ENCODE measurements around the gene TMEM87B. TPM values are rescaled to one million over a fixed set of nuclear protein-coding genes. Genes with fewer than 3 reads are reported as not detected.
A peak's percentile ranks its signal among the peaks of the same experiment; 100 is the strongest.
"Not testable (repeated sequence)": the region's sequence is repeated elsewhere in the genome, so short reads cannot be mapped to it uniquely, and the experiment has no call there.

The TMEM87B gene
- total RNA-seq, 1 donor: 112 TPM

- H3K4me3 ChIP-seq (ENCODE audit: low read depth, low read length): no peak overlapping the region
- no peak for DNase-seq (ENCODE audit: low read depth)
- TF ChIP-seq CTCF (IDR thresholded peaks at IDR 0.05; ENCODE audit: insufficient read depth, low read depth, low read length): no peak
Observed at GRCh38 chr2:112134120-112134519, 79.1 kb downstream of the TMEM87B start.

GRCh38 chr2:112136096-112136495 lies 81.0 kb downstream of the TMEM87B start:
- no peak overlapping the region for H3K4me3 ChIP-seq (ENCODE audit: low read depth, low read length)
- no peak for DNase-seq (ENCODE audit: low read depth)
- no peak for TF ChIP-seq CTCF (IDR thresholded peaks at IDR 0.05; ENCODE audit: insufficient read depth, low read depth, low read length)

GRCh38 chr2:112137516-112138158 lies 82.6 kb downstream of the TMEM87B start:
- no peak for DNase-seq (ENCODE audit: low read depth)
- TF ChIP-seq CTCF (IDR thresholded peaks at IDR 0.05; ENCODE audit: insufficient read depth, low read depth, low read length): no peak
- H3K4me3 ChIP-seq (ENCODE audit: low read depth, low read length): peak overlapping the region; percentile 57

GRCh38 chr2:112138159-112139032 lies 83.3 kb downstream of the TMEM87B start, which contains the start of gene FBLN7:
FBLN7 (plus strand) TSS chr2:112138385; CDS start chr2:112138656, 271 bp downstream.
- H3K4me3 ChIP-seq (ENCODE audit: low read depth, low read length): peak within 1 kb of the TSS; percentile 57
- TF ChIP-seq CTCF (IDR thresholded peaks at IDR 0.05; ENCODE audit: insufficient read depth, low read depth, low read length): no peak
- no peak for DNase-seq (ENCODE audit: low read depth)

GRCh38 chr2:112139033-112139614 lies 84.1 kb downstream of the TMEM87B start:
- H3K4me3 ChIP-seq (ENCODE audit: low read depth, low read length); DNase-seq (ENCODE audit: low read depth): not testable (repeated sequence)

GRCh38 chr2:112139661-112140204 lies 84.7 kb downstream of the TMEM87B start:
- not testable (repeated sequence) for DNase-seq (ENCODE audit: low read depth)

GRCh38 chr2:112140205-112140802 lies 85.2 kb downstream of the TMEM87B start:
- no peak for DNase-seq (ENCODE audit: low read depth)
- TF ChIP-seq CTCF (IDR thresholded peaks at IDR 0.05; ENCODE audit: insufficient read depth, low read depth, low read length): no peak
- no peak overlapping the region for H3K4me3 ChIP-seq (ENCODE audit: low read depth, low read length)

More at GRCh38 chr2:112139661-112140204, 84.7 kb downstream of the TMEM87B start:
- not testable (repeated sequence) for H3K4me3 ChIP-seq (ENCODE audit: low read depth, low read length)
